Prostate gland (tissue), 2 donors: ENCODE results near the gene HMX3.

Source experiments
- CTCF ChIP-seq, 4 experiments: fragments of 200-600 bp in 2 of 4; fragments of 450-650 bp in 2 of 4; sonication (generic) in 2 of 4; IDR thresholded peaks; 1 replicate in 3 of 4; 2 replicates in 1 of 4; pipeline ENCODE4 v1.5.1; 2016 to 2019; ENCODE audit warnings: antibody characterized with exemption in 4 of 4, mild to moderate bottlenecking in 2 of 4, moderate library complexity in 2 of 4
- POLR2A ChIP-seq: fragments of 450-650 bp; IDR thresholded peaks from one replicate; pipeline ENCODE4 v1.6.1; 2016; ENCODE audit warnings: antibody characterized with exemption, mild to moderate bottlenecking
- POLR2AphosphoS5 ChIP-seq: sonication (generic); formaldehyde crosslinking; IDR thresholded peaks from one replicate; pipeline ENCODE4 v1.6.1; 2017; ENCODE audit warnings: antibody characterized with exemption

GRCh38 chr10:123093489-123093888 lies 42.3 kb upstream of the HMX3 start:
- TF ChIP-seq CTCF (IDR thresholded peaks at IDR 0.05), result no peak
- TF ChIP-seq POLR2AphosphoS5, result no peak
- TF ChIP-seq POLR2A, result no peak
